Body of pancreas (tissue), 4 donors: ENCODE results near the gene CCDC87. TPM values are rescaled to one million over a fixed set of nuclear protein-coding genes. Genes with fewer than 3 reads are reported as not detected.

Experiments
- ATAC-seq: fragments of 150-250 bp; one replicate; pipeline ENCODE4 v1.9.1; 2016
- DNase-seq, 4 donors: peaks; one replicate each; pipeline ENCODE4 v3.0.0-alpha.2; 2019
- H3K27ac ChIP-seq, 4 donors: fragments of 200-600 bp; sonication (generic); 1 replicate in 3 of 4; 2 replicates in 1 of 4; pipeline versions ENCODE4 v1.5.1 to v1.6.1; 2016 to 2019; ENCODE audit warnings: mild to moderate bottlenecking in 1 of 4, mixed read lengths in 1 of 4, moderate library complexity in 1 of 4
- H3K27me3 ChIP-seq, 2 donors: fragments of 200-600 bp; sonication (generic); one replicate each; pipeline ENCODE4 v1.6.0; 2016; ENCODE audit warnings: mild to moderate bottlenecking in 1 of 2
- H3K36me3 ChIP-seq, 2 donors: fragments of 200-600 bp; sonication (generic); replicated peaks in 1 of 2; 2 replicates each; pipeline ENCODE4 v1.5.1; 2016; ENCODE audit warnings: low read depth in 2 of 2; ENCODE audit not compliant: insufficient read depth in 1 of 2
- H3K4me1 ChIP-seq: fragments of 200-600 bp; sonication (generic); one replicate; pipeline ENCODE4 v1.6.0; 2016
- H3K4me3 ChIP-seq, 2 donors: fragments of 200-600 bp; sonication (generic); 1 replicate in 1 of 2; 2 replicates in 1 of 2; pipeline ENCODE4 v1.5.1; 2016 to 2019
- H3K9me3 ChIP-seq, 3 donors: fragments of 200-600 bp; sonication (generic); 1 replicate in 2 of 3; 2 replicates in 1 of 3; pipeline ENCODE4 v1.5.1; 2016
- POLR2A ChIP-seq, 3 donors: fragments of 450-650 bp; IDR thresholded peaks; one replicate each; pipeline ENCODE4 v1.6.1; 2016; ENCODE audit warnings: antibody characterized with exemption in 3 of 3, mild to moderate bottlenecking in 2 of 3
- WGBS, 2 donors: methylation state at CpG; one replicate each; pipeline ENCODE4 v1.1.5; 2017; 5-methylcytosine and 5-hydroxymethylcytosine counted together
- intact Hi-C: fragments of 100-400 bp; cut with DNase I; formaldehyde crosslinking; loops from one replicate; pipeline ENCODE4 v1.15.1; 2023
- total RNA-seq, 2 donors: library from RNA; depleted of rRNA; stranded (reverse); fragments of >200 nt; gene quantifications; one replicate each; pipeline ENCODE4 v1.1.0, GENCODE V29; 2016
- TF ChIP-seq, protein P1 (sequence below), 7 experiments: fragments of 450-650 bp in 4 of 7; fragments of 200-600 bp in 3 of 7; sonication (generic) in 3 of 7; IDR thresholded peaks; one replicate each; pipeline ENCODE4 v1.5.1; 2016 to 2019; ENCODE audit warnings: antibody characterized with exemption in 7 of 7

CCDC87 gene
- total RNA-seq, 2 donors from 2014 or later: under 0.01 TPM; not detected in 1

DNA sequence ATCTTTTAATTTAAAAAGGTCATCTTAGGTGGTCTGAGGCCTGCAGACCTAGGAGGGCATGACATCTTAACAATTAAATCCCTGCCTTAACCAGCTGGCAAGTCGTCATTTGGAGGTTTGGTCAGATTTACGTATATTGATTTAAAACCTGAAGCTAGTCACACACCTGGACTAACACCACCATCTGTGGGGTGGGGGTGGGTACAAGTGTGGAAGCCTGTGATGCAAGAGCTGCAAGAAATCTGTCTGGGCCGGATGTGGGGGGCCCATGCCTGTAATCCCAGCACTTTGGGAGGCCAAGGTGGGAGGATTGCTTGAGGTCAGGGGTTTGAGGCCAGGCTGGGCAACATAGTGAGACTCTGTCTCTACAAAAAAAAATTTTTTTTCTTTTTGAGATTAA lies 11.6 kb downstream of the CCDC87 start:
- WGBS, 2 donors: 56 to 63% methylated on average over 2 to 3 of the region's 3 CpGs
- peaks cover 5% of the 10 kb centered on the region for H3K4me1 ChIP-seq
- intact Hi-C loops: no loop called here

DNA sequence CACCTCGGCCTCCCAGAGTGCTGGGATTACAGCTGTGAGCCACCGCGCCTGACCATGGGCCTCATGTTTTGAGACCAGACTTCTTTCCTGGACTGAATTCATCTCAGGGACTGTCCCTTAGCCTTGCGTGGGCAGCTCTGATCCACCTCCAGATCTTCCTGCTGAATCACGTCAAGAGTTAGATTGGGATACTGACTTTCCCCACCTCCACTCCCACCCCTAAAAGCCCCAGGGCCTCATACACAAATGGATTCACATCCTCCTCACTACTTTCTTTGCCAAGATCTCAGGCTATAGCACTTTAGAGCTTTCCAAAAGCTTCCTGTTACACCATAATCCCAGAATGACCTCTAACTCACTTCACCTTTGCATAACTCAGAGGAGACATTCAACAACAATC lies 12.1 kb downstream of the CCDC87 start:
- WGBS, 2 donors: 78 to 85% methylated on average over 5 of the region's 5 CpGs
- intact Hi-C loops: no loop called here

More for the DNA sequence above, 11.6 kb downstream of the CCDC87 start:
- DNase-seq (no peak), ATAC-seq (no peak)
- no peak overlapping the region for H3K4me3 ChIP-seq
- H3K27me3 ChIP-seq: no peaks in the 10 kb centered on the region
- no peaks in the 10 kb centered on the region for H3K9me3 ChIP-seq
- TF ChIP-seq, protein P1, sequence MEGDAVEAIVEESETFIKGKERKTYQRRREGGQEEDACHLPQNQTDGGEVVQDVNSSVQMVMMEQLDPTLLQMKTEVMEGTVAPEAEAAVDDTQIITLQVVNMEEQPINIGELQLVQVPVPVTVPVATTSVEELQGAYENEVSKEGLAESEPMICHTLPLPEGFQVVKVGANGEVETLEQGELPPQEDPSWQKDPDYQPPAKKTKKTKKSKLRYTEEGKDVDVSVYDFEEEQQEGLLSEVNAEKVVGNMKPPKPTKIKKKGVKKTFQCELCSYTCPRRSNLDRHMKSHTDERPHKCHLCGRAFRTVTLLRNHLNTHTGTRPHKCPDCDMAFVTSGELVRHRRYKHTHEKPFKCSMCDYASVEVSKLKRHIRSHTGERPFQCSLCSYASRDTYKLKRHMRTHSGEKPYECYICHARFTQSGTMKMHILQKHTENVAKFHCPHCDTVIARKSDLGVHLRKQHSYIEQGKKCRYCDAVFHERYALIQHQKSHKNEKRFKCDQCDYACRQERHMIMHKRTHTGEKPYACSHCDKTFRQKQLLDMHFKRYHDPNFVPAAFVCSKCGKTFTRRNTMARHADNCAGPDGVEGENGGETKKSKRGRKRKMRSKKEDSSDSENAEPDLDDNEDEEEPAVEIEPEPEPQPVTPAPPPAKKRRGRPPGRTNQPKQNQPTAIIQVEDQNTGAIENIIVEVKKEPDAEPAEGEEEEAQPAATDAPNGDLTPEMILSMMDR (IDR thresholded peaks at IDR 0.05): no peak
- TF ChIP-seq POLR2A (IDR thresholded peaks at IDR 0.05): no peak
- no peaks in the 10 kb centered on the region for H3K36me3 ChIP-seq
- H3K27ac ChIP-seq: no peak overlapping the region

DNA sequence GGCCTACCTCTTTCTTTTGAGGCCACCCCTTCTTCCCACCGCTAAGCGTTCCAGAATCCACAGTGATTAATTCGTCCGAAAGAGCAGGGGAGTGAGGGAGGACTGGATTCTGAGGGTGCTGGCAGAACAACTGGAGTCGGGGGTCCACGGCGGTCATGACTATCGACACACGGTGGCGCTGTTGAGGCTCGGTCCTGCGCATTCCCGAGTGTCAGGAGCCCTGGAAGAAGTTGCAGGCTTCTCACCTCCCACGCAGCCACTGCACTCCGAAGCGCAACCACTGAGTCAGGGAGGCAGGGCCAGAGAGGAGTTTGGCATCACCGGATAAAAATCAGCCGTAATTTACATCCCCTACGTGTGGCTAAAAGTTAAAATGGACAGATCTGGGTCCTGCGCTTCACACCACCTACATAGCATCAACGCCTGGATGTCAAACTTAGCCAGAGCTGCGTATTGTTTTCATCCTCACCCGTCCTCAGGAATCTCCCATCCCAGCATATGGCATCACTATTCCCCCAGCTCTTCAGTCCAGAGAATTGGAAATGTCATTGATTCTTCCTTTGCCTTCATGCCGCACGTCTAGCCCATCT lies 13.8 kb downstream of the CCDC87 start:
- DNase-seq (peak; percentile 74 to 84 (median 80)), ATAC-seq (peak; percentile 85)
- Histone ChIP-seq H3K27ac (no peak overlapping the region), H3K9me3 (no peaks in the 10 kb centered on the region), H3K4me3 (no peak overlapping the region), H3K4me1 (peaks cover 5% of the 10 kb centered on the region), H3K36me3 (no peaks in the 10 kb centered on the region), H3K27me3 (no peaks in the 10 kb centered on the region)
- intact Hi-C loops: no loop called here
- TF ChIP-seq, protein P1 (IDR thresholded peaks at IDR 0.05): peak; percentile 67 to 88 (median 80)
- TF ChIP-seq POLR2A (IDR thresholded peaks at IDR 0.05): no peak
- WGBS, 2 donors: 16 to 17% methylated on average over 24 to 25 of the region's 25 CpGs

More for the DNA sequence above, 12.1 kb downstream of the CCDC87 start:
- Histone ChIP-seq H3K27me3 (no peaks in the 10 kb centered on the region), H3K4me1 (peaks cover 5% of the 10 kb centered on the region), H3K27ac (no peak overlapping the region), H3K36me3 (no peaks in the 10 kb centered on the region), H3K9me3 (no peaks in the 10 kb centered on the region), H3K4me3 (no peak overlapping the region)
- ATAC-seq: no peak
- TF ChIP-seq POLR2A (IDR thresholded peaks at IDR 0.05): no peak
- TF ChIP-seq, protein P1 (IDR thresholded peaks at IDR 0.05): no peak
- peak in 1 of 4 donors; percentile 16 for DNase-seq

DNA sequence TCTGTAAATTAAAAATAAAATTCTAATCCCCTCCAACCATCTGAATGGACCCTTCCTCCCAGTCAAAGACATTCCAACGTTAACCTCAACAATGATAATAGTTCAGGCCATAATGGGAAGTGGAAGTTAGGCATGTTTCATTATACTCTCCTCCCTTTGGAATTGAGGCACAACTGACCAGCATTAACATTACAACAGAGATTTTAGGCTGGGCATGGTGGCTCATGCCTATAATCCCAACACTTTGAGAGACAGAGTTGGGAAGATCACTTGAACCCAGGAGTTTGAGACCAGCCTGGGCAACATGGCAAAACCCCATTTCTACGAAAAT lies 22.0 kb downstream of the CCDC87 start:
- TF ChIP-seq POLR2A (IDR thresholded peaks at IDR 0.05): no peak
- TF ChIP-seq, protein P1 (IDR thresholded peaks at IDR 0.05): no peak
- 45 to 49% methylated on average over 2 of the region's 2 CpGs for WGBS, 2 donors
- Histone ChIP-seq H3K27me3 (no peaks in the 10 kb centered on the region), H3K4me3 (no peak overlapping the region), H3K4me1 (peaks cover 15% of the 10 kb centered on the region), H3K9me3 (no peaks in the 10 kb centered on the region), H3K36me3 (no peaks in the 10 kb centered on the region), H3K27ac (no peak overlapping the region)
- DNase-seq: no peak
- no peak for ATAC-seq
- intact Hi-C loops: loop anchor here (5.0 kb wide), 1 partner anchor 111 kb away; no protein-coding TSS in a partner anchor
